SK-N-SH treated with all-trans-retinoic acid at 6 μM for 48 hours (cell line): ENCODE measurements around the gene NMT2.

Source experiments
- RARB ChIP-seq: fragments of 250-450 bp; sonication (Bioruptor Pico); IDR thresholded peaks from 2 replicates; pipeline ENCODE4 v1.8.0; 2021; ENCODE audit warnings: mild to moderate bottlenecking, moderate library complexity
- SNAI2 ChIP-seq: fragments of 250-450 bp; sonication (Bioruptor Pico); IDR thresholded peaks from 2 replicates; pipeline ENCODE4 v1.5.0; 2020; ENCODE audit warnings: mild to moderate bottlenecking, moderate library complexity

GRCh38 chr10:15196021-15196834 lies 27.7 kb upstream of the NMT2 start:
- TF ChIP-seq RARB (CRISPR knock-in tag) (no peak), SNAI2 (CRISPR knock-in tag) (no peak)
